SK-N-SH treated with all-trans-retinoic acid at 6 μM for 48 hours (cell line): ENCODE results near the gene ACTN4.

ENCODE experiments used
- ATAC-seq: fragments of 200-7000 bp; cut with Tn5 transposase; 3 replicates; pipeline ENCODE4 v1.9.1; 2020; ENCODE audit warnings: mild to moderate bottlenecking, moderate library complexity
- ARNTL ChIP-seq: fragments of 450-650 bp; formaldehyde crosslinking; IDR thresholded peaks from 2 replicates; pipeline ENCODE4 v1.5.0; 2020; ENCODE audit warnings: low read depth, mild to moderate bottlenecking, moderate library complexity, borderline replicate concordance
- CSDC2 ChIP-seq: fragments of 250-450 bp; sonication (Bioruptor Pico); IDR thresholded peaks from 2 replicates; pipeline ENCODE4 v1.5.0; 2020; ENCODE audit warnings: mild to moderate bottlenecking, moderate library complexity
- ESRRG ChIP-seq: fragments of 250-450 bp; sonication (Bioruptor Pico); IDR thresholded peaks from 2 replicates; pipeline ENCODE4 v1.6.1; 2021; ENCODE audit warnings: mild to moderate bottlenecking
- GLIS3 ChIP-seq: fragments of 250-450 bp; sonication (Bioruptor Pico); IDR thresholded peaks from 2 replicates; pipeline ENCODE4 v1.5.0; 2020; ENCODE audit warnings: mild to moderate bottlenecking, moderate library complexity
- ISL1 ChIP-seq: fragments of 250-450 bp; sonication (Bioruptor Pico); IDR thresholded peaks from 2 replicates; pipeline ENCODE4 v2.1.2; 2022; ENCODE audit warnings: mild to moderate bottlenecking, moderate library complexity
- OSR1 ChIP-seq: fragments of 250-450 bp; sonication (Bioruptor Pico); IDR thresholded peaks from 2 replicates; pipeline ENCODE4 v1.8.0; 2022; ENCODE audit warnings: moderate library complexity, mild to moderate bottlenecking, inconsistent platforms
- PATZ1 ChIP-seq: fragments of 250-450 bp; sonication (Bioruptor Pico); IDR thresholded peaks from 2 replicates; pipeline ENCODE4 v1.8.0; 2020; ENCODE audit warnings: mild to moderate bottlenecking, moderate library complexity, borderline replicate concordance
- POU6F1 ChIP-seq: fragments of 250-450 bp; sonication (Bioruptor Pico); IDR thresholded peaks from 2 replicates; pipeline ENCODE4 v1.8.0; 2021; ENCODE audit warnings: low read depth, mild to moderate bottlenecking, moderate library complexity, borderline replicate concordance
- PPARA ChIP-seq: fragments of 250-450 bp; sonication (Bioruptor Pico); IDR thresholded peaks from 2 replicates; pipeline ENCODE4 v1.5.0; 2020; ENCODE audit warnings: mild to moderate bottlenecking, borderline replicate concordance
- RARB ChIP-seq: fragments of 250-450 bp; sonication (Bioruptor Pico); IDR thresholded peaks from 2 replicates; pipeline ENCODE4 v1.8.0; 2021; ENCODE audit warnings: mild to moderate bottlenecking, moderate library complexity
- TOX ChIP-seq: fragments of 250-450 bp; sonication (Bioruptor Pico); IDR thresholded peaks from 2 replicates; pipeline ENCODE4 v1.8.0; 2021; ENCODE audit warnings: mild to moderate bottlenecking, moderate library complexity, borderline replicate concordance
- ZC3H10 ChIP-seq: fragments of 250-450 bp; sonication (Bioruptor Pico); IDR thresholded peaks from 2 replicates; pipeline ENCODE4 v1.5.1; 2021; ENCODE audit warnings: mild to moderate bottlenecking, moderate library complexity
- ZFP3 ChIP-seq: fragments of 250-450 bp; sonication (Bioruptor Pico); IDR thresholded peaks from 2 replicates; pipeline ENCODE4 v1.5.0; 2020; ENCODE audit warnings: mild to moderate bottlenecking, moderate library complexity
- ZFP30 ChIP-seq: fragments of 450-650 bp; formaldehyde crosslinking; IDR thresholded peaks from 2 replicates; pipeline ENCODE4 v1.5.0; 2022; ENCODE audit warnings: mild to moderate bottlenecking, moderate library complexity
- ZNF565 ChIP-seq: fragments of 450-650 bp; formaldehyde crosslinking; conservative IDR thresholded peaks from 2 replicates; pipeline ENCODE4 v1.5.0; 2020; ENCODE audit warnings: low read depth, mild to moderate bottlenecking, moderate library complexity
- ZNF70 ChIP-seq: fragments of 450-650 bp; formaldehyde crosslinking; IDR thresholded peaks from 2 replicates; pipeline ENCODE4 v1.5.0; 2020; ENCODE audit warnings: mild to moderate bottlenecking, moderate library complexity
- ZNF8 ChIP-seq: fragments of 450-650 bp; formaldehyde crosslinking; IDR thresholded peaks from 2 replicates; pipeline ENCODE4 v1.5.0; 2020; ENCODE audit warnings: mild to moderate bottlenecking, moderate library complexity
- TF ChIP-seq, protein P1 (sequence below): fragments of 250-450 bp; sonication (Bioruptor Pico); IDR thresholded peaks from 2 replicates; pipeline ENCODE4 v1.5.1; 2021; ENCODE audit warnings: mild to moderate bottlenecking, moderate library complexity
- TF ChIP-seq, protein P2 (sequence below): fragments of 250-450 bp; sonication (Bioruptor Pico); IDR thresholded peaks from 2 replicates; pipeline ENCODE4 v1.5.0; 2020; ENCODE audit warnings: mild to moderate bottlenecking, moderate library complexity

The ACTN4 gene

DNA sequence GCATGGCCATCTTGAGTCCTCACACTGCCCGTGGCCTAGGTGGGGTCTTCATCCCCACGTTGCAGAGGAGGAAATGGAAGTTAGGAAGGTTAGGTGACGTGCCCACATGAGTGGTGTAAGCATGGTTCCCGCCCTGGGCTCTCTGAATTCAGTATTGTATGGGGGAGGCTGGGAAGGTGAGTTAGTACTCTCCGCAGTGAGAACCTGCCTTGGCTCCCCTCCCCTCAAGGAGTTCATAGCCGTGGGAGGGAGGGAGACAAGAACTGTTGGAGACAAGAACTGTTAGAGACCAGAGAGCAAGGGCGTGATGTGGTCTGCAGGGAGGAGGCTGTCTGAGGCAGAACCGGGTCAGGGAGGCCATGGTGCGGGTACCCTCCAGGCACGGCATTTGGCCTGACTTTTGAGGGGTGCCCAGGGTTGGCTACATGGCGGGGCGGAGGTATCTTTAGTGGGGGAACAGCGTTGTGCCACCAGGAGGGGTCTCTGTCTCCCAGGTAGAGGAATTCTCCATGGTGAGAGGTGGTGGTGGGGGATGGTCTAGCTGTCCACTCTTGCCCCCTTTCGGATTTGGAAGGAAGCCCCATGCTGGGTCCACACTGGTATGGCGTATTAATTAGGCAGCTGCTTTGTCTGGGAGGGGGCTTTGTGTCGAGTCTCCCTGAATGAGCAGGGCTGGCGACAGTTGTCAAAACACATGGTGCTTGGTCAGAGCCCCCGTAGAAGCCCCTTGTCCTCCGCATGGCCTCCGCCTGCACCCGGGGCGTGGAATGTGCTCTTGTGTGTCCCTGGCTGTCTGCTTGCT, 51.0 kb downstream of the ACTN4 start:
- TF ChIP-seq, protein P1, sequence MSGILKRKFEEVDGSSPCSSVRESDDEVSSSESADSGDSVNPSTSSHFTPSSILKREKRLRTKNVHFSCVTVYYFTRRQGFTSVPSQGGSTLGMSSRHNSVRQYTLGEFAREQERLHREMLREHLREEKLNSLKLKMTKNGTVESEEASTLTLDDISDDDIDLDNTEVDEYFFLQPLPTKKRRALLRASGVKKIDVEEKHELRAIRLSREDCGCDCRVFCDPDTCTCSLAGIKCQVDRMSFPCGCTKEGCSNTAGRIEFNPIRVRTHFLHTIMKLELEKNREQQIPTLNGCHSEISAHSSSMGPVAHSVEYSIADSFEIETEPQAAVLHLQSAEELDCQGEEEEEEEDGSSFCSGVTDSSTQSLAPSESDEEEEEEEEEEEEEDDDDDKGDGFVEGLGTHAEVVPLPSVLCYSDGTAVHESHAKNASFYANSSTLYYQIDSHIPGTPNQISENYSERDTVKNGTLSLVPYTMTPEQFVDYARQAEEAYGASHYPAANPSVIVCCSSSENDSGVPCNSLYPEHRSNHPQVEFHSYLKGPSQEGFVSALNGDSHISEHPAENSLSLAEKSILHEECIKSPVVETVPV: no peak
- TF ChIP-seq GLIS3 (CRISPR knock-in tag): no peak
- TF ChIP-seq, protein P2, sequence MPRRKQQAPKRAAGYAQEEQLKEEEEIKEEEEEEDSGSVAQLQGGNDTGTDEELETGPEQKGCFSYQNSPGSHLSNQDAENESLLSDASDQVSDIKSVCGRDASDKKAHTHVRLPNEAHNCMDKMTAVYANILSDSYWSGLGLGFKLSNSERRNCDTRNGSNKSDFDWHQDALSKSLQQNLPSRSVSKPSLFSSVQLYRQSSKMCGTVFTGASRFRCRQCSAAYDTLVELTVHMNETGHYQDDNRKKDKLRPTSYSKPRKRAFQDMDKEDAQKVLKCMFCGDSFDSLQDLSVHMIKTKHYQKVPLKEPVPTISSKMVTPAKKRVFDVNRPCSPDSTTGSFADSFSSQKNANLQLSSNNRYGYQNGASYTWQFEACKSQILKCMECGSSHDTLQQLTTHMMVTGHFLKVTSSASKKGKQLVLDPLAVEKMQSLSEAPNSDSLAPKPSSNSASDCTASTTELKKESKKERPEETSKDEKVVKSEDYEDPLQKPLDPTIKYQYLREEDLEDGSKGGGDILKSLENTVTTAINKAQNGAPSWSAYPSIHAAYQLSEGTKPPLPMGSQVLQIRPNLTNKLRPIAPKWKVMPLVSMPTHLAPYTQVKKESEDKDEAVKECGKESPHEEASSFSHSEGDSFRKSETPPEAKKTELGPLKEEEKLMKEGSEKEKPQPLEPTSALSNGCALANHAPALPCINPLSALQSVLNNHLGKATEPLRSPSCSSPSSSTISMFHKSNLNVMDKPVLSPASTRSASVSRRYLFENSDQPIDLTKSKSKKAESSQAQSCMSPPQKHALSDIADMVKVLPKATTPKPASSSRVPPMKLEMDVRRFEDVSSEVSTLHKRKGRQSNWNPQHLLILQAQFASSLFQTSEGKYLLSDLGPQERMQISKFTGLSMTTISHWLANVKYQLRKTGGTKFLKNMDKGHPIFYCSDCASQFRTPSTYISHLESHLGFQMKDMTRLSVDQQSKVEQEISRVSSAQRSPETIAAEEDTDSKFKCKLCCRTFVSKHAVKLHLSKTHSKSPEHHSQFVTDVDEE: no peak
- no peak for TF ChIP-seq ZFP3
- no peak for TF ChIP-seq OSR1 (CRISPR knock-in tag)
- TF ChIP-seq ZNF565: no peak
- no peak for TF ChIP-seq ZC3H10 (CRISPR knock-in tag)
- no peak for TF ChIP-seq ZNF70 (CRISPR knock-in tag)
- TF ChIP-seq TOX (CRISPR knock-in tag): no peak
- no peak for TF ChIP-seq ARNTL (CRISPR knock-in tag)
- TF ChIP-seq PATZ1: no peak
- no peak for TF ChIP-seq ZNF8
- TF ChIP-seq ESRRG (CRISPR knock-in tag): no peak
- TF ChIP-seq CSDC2 (CRISPR knock-in tag): no peak
- no peak for TF ChIP-seq POU6F1
- ATAC-seq: no peak

DNA sequence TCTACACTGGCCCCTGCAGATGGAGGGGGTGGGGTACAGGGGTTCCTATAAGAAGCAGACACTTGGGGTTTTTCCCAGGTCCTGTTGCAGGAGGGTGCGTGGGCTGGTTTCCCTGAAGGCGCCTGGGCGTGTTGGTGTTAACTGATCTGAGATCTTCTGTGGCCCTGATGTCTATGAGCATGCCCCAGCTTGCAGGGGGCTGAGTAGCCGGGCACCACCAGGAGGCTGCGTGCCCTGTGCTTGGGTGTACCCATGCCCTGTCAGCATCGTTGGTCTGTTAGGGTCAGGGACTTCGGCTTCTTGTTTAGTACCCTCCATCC, 51.5 kb downstream of the ACTN4 start:
- no peak for TF ChIP-seq ZNF565
- no peak for TF ChIP-seq POU6F1
- TF ChIP-seq ISL1: no peak
- TF ChIP-seq TOX (CRISPR knock-in tag): no peak
- TF ChIP-seq RARB (CRISPR knock-in tag): no peak
- ATAC-seq: no peak

GRCh38 chr19:38699647-38700349, 52.3 kb downstream of the ACTN4 start:
- TF ChIP-seq ZFP30 (CRISPR knock-in tag) (no peak), RARB (CRISPR knock-in tag) (no peak), CSDC2 (CRISPR knock-in tag) (no peak), PPARA (CRISPR knock-in tag) (no peak), ARNTL (CRISPR knock-in tag) (no peak), ZC3H10 (CRISPR knock-in tag) (no peak), OSR1 (CRISPR knock-in tag) (no peak), POU6F1 (no peak)
- TF ChIP-seq, protein P2: no peak
- no peak for ATAC-seq
